GM12878 (cell line): ENCODE results near the gene UST. TPM values are rescaled to one million over a fixed set of nuclear protein-coding genes. Genes with fewer than 3 reads are reported as not detected.

ENCODE experiments used
- ATAC-seq: fragments of 200-7000 bp; cut with Tn5 transposase; 3 replicates; pipeline ENCODE4 v1.9.1; 2020; ENCODE audit warnings: mild to moderate bottlenecking, moderate library complexity
- BruUV-seq: library from RNA; stranded (reverse); fragments of 400-500 nt; replicated peaks from 2 replicates; lab custom pipeline; 2021; lab: Mats Ljungman, UMichigan
- CTCF ChIA-PET: fragments of 300-600 bp; sonication (Branson Sonifier 250); formaldehyde crosslinking; extraction: SDS; loops from one replicate; lab custom pipeline; 2021; ENCODE audit warnings: inconsistent platforms; lab: Yijun Ruan, JAX
- POLR2A ChIA-PET: fragments of 350-600 bp; formaldehyde crosslinking; extraction: SDS; loops from one replicate; lab custom pipeline; 2021; ENCODE audit warnings: inconsistent platforms; lab: Charles Lee
- RAD21 ChIA-PET: fragments of 300-600 bp; sonication (Branson Sonifier 250); formaldehyde crosslinking; loops from one replicate; lab custom pipeline; 2023; ENCODE audit warnings: antibody characterized with exemption; ENCODE audit not compliant: unreplicated experiment; lab: Charles Lee
- SMC1A ChIA-PET: fragments of 300-600 bp; sonication (Branson Sonifier 250); formaldehyde crosslinking; loops from one replicate; lab custom pipeline; 2023; ENCODE audit not compliant: unreplicated experiment, uncharacterized antibody; lab: Charles Lee
- DNase-seq: peaks from one replicate; pipeline ENCODE4 v3.0.0-alpha.2; 2011; ENCODE audit warnings: low read depth, low spot score
- FAIRE-seq: peaks from 3 replicates; lab custom pipeline; 2011; peaks lifted over from hg19 to GRCh38; lab: Jason Lieb, UNC
- H2AFZ ChIP-seq: 2 replicates; pipeline ENCODE4 v1.6.0; 2011; ENCODE audit warnings: low read depth, low read length, control low read depth; ENCODE audit not compliant: control insufficient read depth
- H3K27ac ChIP-seq: 2 replicates; pipeline ENCODE4 v1.5.1; 2011; ENCODE audit warnings: control low read depth; ENCODE audit not compliant: control insufficient read depth, insufficient read depth
- H3K27me3 ChIP-seq, 2 experiments: replicated peaks in 1 of 2; 2 replicates each; pipeline versions ENCODE4 v1.6.0 to v1.6.1; 2011; ENCODE audit warnings: low read length in 1 of 2; ENCODE audit not compliant: control insufficient read depth in 2 of 2, insufficient read depth in 2 of 2
- H3K36me3 ChIP-seq, 2 experiments: 2 replicates each; pipeline ENCODE4 v1.5.1; 2011; ENCODE audit warnings: low read length in 1 of 2; ENCODE audit not compliant: control insufficient read depth in 2 of 2, insufficient read depth in 2 of 2
- H3K4me1 ChIP-seq: 2 replicates; pipeline ENCODE4 v1.6.1; 2011; ENCODE audit warnings: mild to moderate bottlenecking, low read length, moderate library complexity, mixed read lengths; ENCODE audit not compliant: control insufficient read depth, insufficient read depth
- H3K4me2 ChIP-seq: 2 replicates; pipeline ENCODE4 v1.6.0; 2011; ENCODE audit warnings: control low read depth; ENCODE audit not compliant: control insufficient read depth, insufficient read depth
- H3K4me3 ChIP-seq: fragments of 200-600 bp; sonication (generic); 2 replicates; pipeline ENCODE4 v1.5.1; 2016
- H3K79me2 ChIP-seq: 2 replicates; pipeline ENCODE4 v1.6.0; 2011; ENCODE audit warnings: low read length; ENCODE audit not compliant: control insufficient read depth, insufficient read depth
- H3K9ac ChIP-seq: 2 replicates; pipeline ENCODE4 v1.8.0; 2011; ENCODE audit warnings: low read length, control low read depth, mixed read lengths; ENCODE audit not compliant: control insufficient read depth, insufficient read depth
- H3K9me3 ChIP-seq: replicated peaks from 3 replicates; pipeline ENCODE4 v1.5.1; 2011; ENCODE audit warnings: mild to moderate bottlenecking, low read length; ENCODE audit not compliant: control insufficient read depth, insufficient read depth
- H4K20me1 ChIP-seq: 2 replicates; pipeline ENCODE4 v1.6.0; 2011; ENCODE audit not compliant: control insufficient read depth, insufficient read depth
- BCL11A ChIP-seq: IDR thresholded peaks from 2 replicates; pipeline ENCODE4 v1.6.1; 2011; ENCODE audit warnings: low read depth, low read length
- CHD2 ChIP-seq: IDR thresholded peaks from 2 replicates; pipeline ENCODE4 v1.6.1; 2011; ENCODE audit warnings: low read depth, low read length, improper control_type of control experiment, borderline replicate concordance
- FOXM1 ChIP-seq: IDR thresholded peaks from 2 replicates; pipeline ENCODE4 v1.6.1; 2012; ENCODE audit warnings: low read depth, mild to moderate bottlenecking, inconsistent platforms, low read length, moderate library complexity
- MEF2A ChIP-seq: IDR thresholded peaks from 2 replicates; pipeline ENCODE4 v1.6.1; 2011; ENCODE audit warnings: low read depth, mild to moderate bottlenecking, low read length, moderate library complexity; ENCODE audit not compliant: insufficient read depth
- RAD21 ChIP-seq: IDR thresholded peaks from 2 replicates; pipeline ENCODE4 v1.6.1; 2011; ENCODE audit warnings: mild to moderate bottlenecking, low read depth, low read length, moderate library complexity; ENCODE audit not compliant: insufficient read depth
- WGBS: methylation state at CpG from one replicate; pipeline ENCODE4 v1.1.6; 2016; ENCODE audit warnings: low lambda C conversion rate; ENCODE audit not compliant: insufficient replicate concordance, insufficient coverage; ENCODE audit errors: missing lambda C conversion rate; 5-methylcytosine and 5-hydroxymethylcytosine counted together
- in situ Hi-C: fragments of 300-500 bp; cut with MboI; formaldehyde crosslinking; loops from 9 replicates; pipeline ENCODE4 v1.14.3; 2018; ENCODE audit warnings: mixed read lengths
- intact Hi-C: fragments of 100-400 bp; cut with micrococcal nuclease; formaldehyde crosslinking; loops from one replicate; pipeline ENCODE4 v1.14.2; 2022; ENCODE audit not compliant: unreplicated experiment
- polyA plus RNA-seq, 11 experiments: library from polyadenylated mRNA; depleted of rRNA in 4 of 11; unstranded in 6 of 11; stranded (reverse) in 5 of 11; fragments of >200 nt; fragmentation: Nextera tagmentation in 4 of 11; fragmentation: Illumina TruSeq in 1 of 11; extraction: Ambion mirVana in 4 of 11; extraction: Trizol in 1 of 11; gene quantifications; 1 replicate in 1 of 11; 2 replicates in 10 of 11; pipeline versions ENCODE4 v1.2.1 to v1.2.3, GENCODE V29; 2011 to 2016; ENCODE audit warnings: inconsistent platforms in 2 of 11, missing spikeins in 2 of 11, low read depth in 1 of 11
- total RNA-seq, 4 experiments: library from RNA; depleted of rRNA in 3 of 4; stranded (reverse); fragments of >200 nt in 3 of 4; fragmentation: Illumina TruSeq in 1 of 4; extraction: Trizol in 1 of 4; gene quantifications; 2 replicates each; pipeline versions ENCODE4 v1.2.1 to v1.2.3, GENCODE V29; 2013 to 2021
- TF ChIP-seq, protein P1 (sequence below): fragments of 450-650 bp; IDR thresholded peaks from 2 replicates; pipeline ENCODE4 v1.6.1; 2014; ENCODE audit warnings: mild to moderate bottlenecking
- TF ChIP-seq, protein P2 (sequence below): fragments of 450-650 bp; IDR thresholded peaks from 2 replicates; pipeline ENCODE4 v1.6.1; 2017; ENCODE audit warnings: mild to moderate bottlenecking, low read depth, inconsistent platforms; ENCODE audit not compliant: poor library complexity, severe bottlenecking

UST gene
- total and polyA plus RNA-seq, 10 of the 15 experiments (the other 5 are each of a cell fraction or from before 2014, with no cell fraction given): 0.74 to 43.3 (median 2.2) TPM

DNA sequence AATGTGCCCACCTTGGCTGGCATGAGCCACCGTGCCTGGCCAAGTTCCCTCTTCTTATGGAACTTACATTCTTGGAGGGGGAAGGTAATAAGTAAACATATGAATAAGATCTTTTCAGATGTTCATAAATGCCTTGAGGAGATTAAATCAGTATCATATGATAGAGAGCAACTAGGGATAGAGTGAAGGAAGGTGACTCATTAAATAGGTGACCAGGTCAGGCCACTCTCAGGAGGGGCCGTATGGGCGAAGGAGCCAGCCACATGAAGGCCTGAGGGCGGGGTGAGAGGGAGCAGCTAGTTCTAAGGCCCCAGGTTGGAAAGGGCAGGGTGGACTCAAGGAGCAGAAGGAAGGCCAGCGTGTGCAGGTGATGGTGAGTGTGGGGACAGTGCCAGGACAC, 91.1 kb downstream of the UST start (continued):
- TF ChIP-seq, protein P1, sequence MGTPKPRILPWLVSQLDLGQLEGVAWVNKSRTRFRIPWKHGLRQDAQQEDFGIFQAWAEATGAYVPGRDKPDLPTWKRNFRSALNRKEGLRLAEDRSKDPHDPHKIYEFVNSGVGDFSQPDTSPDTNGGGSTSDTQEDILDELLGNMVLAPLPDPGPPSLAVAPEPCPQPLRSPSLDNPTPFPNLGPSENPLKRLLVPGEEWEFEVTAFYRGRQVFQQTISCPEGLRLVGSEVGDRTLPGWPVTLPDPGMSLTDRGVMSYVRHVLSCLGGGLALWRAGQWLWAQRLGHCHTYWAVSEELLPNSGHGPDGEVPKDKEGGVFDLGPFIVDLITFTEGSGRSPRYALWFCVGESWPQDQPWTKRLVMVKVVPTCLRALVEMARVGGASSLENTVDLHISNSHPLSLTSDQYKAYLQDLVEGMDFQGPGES: no peak
- TF ChIP-seq BCL11A: no peak
- TF ChIP-seq, protein P2, sequence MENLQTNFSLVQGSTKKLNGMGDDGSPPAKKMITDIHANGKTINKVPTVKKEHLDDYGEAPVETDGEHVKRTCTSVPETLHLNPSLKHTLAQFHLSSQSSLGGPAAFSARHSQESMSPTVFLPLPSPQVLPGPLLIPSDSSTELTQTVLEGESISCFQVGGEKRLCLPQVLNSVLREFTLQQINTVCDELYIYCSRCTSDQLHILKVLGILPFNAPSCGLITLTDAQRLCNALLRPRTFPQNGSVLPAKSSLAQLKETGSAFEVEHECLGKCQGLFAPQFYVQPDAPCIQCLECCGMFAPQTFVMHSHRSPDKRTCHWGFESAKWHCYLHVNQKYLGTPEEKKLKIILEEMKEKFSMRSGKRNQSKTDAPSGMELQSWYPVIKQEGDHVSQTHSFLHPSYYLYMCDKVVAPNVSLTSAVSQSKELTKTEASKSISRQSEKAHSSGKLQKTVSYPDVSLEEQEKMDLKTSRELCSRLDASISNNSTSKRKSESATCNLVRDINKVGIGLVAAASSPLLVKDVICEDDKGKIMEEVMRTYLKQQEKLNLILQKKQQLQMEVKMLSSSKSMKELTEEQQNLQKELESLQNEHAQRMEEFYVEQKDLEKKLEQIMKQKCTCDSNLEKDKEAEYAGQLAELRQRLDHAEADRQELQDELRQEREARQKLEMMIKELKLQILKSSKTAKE: no peak

DNA sequence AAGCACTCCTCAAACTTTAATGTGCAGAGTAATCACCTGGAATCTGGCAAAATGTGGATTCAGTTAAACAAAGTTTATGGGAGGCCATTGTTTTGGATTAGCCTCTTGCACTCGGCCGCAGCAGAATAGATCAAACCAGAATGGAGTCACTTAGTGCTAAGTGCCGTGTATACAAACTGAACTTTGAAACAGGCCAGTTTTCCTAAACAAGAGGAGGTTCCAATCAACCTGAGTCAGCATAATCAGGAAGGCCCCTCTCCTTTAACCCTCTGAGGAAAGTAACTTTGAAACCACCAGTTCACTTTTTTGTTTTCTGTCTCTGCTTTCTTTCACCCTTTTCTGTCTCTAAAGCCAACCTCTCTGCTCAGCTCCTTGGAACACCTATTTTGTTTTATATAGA, 92.2 kb downstream of the UST start:
- H3K27me3 ChIP-seq: no peaks in the 10 kb centered on the region
- H3K9me3 ChIP-seq: no peaks in the 10 kb centered on the region
- no peaks in the 10 kb centered on the region for H4K20me1 ChIP-seq
- no peak overlapping the region for H3K27ac ChIP-seq
- in situ Hi-C loops: no loop called here
- H3K4me1 ChIP-seq: no peaks in the 10 kb centered on the region
- no peak for DNase-seq
- intact Hi-C loops: no loop called here
- no peak overlapping the region for H2AFZ ChIP-seq
- no TSS peak for BruUV-seq
- SMC1A ChIA-PET: no interaction called here
- H3K4me3 ChIP-seq: no peak overlapping the region
- no peaks in the 10 kb centered on the region for H3K36me3 ChIP-seq
- 61% methylated on average over 3 of the region's 3 CpGs for WGBS
- RAD21 ChIA-PET: no interaction called here
- CTCF ChIA-PET: no interaction called here
- POLR2A ChIA-PET: interaction anchor here (0.5 kb wide), 1 partner anchor 49 kb away, joined by 4 read pairs; no protein-coding TSS in a partner anchor
- H3K4me2 ChIP-seq: no peak overlapping the region
- ATAC-seq: no peak
- no peak overlapping the region for H3K9ac ChIP-seq
- FAIRE-seq: no peak
- TF ChIP-seq FOXM1 (no peak), CHD2 (no peak), RAD21 (no peak), MEF2A (no peak)
- no peaks in the 10 kb centered on the region for H3K79me2 ChIP-seq
